HEK293 (cell line): Measurements from ENCODE around the gene HNRNPUL1.

ENCODE experiments used
- ZBTB1 ChIP-seq: fragments of 450-650 bp; formaldehyde crosslinking; IDR thresholded peaks from 2 replicates; pipeline ENCODE4 v1.5.1; 2016; ENCODE audit warnings: missing biosample characterization, missing genetic modification characterization
- ZNF184 ChIP-seq: fragments of 450-650 bp; IDR thresholded peaks from 2 replicates; pipeline ENCODE4 v1.5.1; 2018; ENCODE audit warnings: missing biosample characterization, mild to moderate bottlenecking, missing genetic modification characterization
- ZNF645 ChIP-seq: fragments of 450-650 bp; formaldehyde crosslinking; IDR thresholded peaks from 2 replicates; pipeline ENCODE4; 2016; ENCODE audit warnings: missing biosample characterization, missing genetic modification characterization
- ZNF785 ChIP-seq: fragments of 450-650 bp; formaldehyde crosslinking; IDR thresholded peaks from 2 replicates; pipeline ENCODE4 v1.5.1; 2016; ENCODE audit warnings: missing biosample characterization, missing genetic modification characterization
- TF ChIP-seq, protein P1 (sequence below): fragments of 450-650 bp; IDR thresholded peaks from 2 replicates; pipeline ENCODE4 v1.5.1; 2018; ENCODE audit warnings: missing biosample characterization, mild to moderate bottlenecking, missing genetic modification characterization

DNA sequence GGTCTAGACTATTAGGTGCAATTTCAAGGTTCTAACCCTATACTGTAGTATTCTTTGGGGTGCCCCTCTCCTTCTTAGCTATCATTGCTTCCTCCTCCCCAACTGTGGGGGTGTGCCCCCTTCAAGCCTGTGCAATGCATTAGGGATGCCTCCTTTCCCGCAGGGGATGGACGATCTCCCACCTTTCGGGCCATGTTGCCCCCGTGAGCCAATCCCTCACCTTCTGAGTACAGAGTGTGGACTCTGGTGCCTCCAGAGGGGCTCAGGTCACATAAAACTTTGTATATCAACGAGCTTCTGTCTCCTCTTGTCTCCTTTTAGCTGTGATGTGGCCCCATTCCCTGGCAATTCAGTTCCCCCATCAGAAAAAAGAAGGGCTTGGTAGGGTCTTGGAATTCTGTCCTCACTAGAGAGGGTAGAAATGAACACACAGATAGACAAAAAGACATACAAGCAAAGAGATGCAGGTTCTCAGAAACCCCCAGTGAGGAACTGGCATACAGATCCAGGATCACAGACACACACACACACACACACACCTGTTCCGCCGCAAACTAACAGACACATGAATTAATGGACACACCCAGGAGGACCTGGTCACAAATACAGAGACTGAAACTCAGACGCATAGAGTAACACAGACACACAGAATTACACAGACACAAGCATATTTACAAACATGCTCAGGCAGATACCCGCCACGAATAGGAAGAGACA is 2.5 kb upstream of the HNRNPUL1 start:
- no peak for TF ChIP-seq ZNF184 (tag by site-specific recombination)
- TF ChIP-seq ZBTB1: no peak
- TF ChIP-seq ZNF785: no peak
- TF ChIP-seq, protein P1, sequence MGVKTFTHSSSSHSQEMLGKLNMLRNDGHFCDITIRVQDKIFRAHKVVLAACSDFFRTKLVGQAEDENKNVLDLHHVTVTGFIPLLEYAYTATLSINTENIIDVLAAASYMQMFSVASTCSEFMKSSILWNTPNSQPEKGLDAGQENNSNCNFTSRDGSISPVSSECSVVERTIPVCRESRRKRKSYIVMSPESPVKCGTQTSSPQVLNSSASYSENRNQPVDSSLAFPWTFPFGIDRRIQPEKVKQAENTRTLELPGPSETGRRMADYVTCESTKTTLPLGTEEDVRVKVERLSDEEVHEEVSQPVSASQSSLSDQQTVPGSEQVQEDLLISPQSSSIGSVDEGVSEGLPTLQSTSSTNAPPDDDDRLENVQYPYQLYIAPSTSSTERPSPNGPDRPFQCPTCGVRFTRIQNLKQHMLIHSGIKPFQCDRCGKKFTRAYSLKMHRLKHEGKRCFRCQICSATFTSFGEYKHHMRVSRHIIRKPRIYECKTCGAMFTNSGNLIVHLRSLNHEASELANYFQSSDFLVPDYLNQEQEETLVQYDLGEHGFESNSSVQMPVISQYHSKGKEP (tag by site-specific recombination): no peak
- TF ChIP-seq ZNF645: no peak
